HUES64 (cell line): Measurements from ENCODE around the gene RAPGEF3.

ENCODE experiments used
- H3K27ac ChIP-seq: 2 replicates; pipeline ENCODE4 v1.7.0; 2013; ENCODE audit warnings: low read depth, low read length, inconsistent platforms
- H3K27me3 ChIP-seq: 2 replicates; pipeline ENCODE4 v1.6.1; 2013; ENCODE audit warnings: mild to moderate bottlenecking, low read length; ENCODE audit not compliant: insufficient read depth
- H3K36me3 ChIP-seq: 2 replicates; pipeline ENCODE4 v1.6.1; 2013; ENCODE audit warnings: mild to moderate bottlenecking, low read length; ENCODE audit not compliant: insufficient read depth
- H3K4me1 ChIP-seq: 2 replicates; pipeline ENCODE4 v1.6.1; 2013; ENCODE audit warnings: mild to moderate bottlenecking, low read length, moderate library complexity; ENCODE audit not compliant: insufficient read depth
- H3K4me3 ChIP-seq: 2 replicates; pipeline ENCODE4 v1.5.1; 2013; ENCODE audit warnings: mild to moderate bottlenecking, low read length, moderate library complexity
- H3K9ac ChIP-seq: 2 replicates; pipeline ENCODE4 v1.6.1; 2013; ENCODE audit warnings: mild to moderate bottlenecking, low read depth, low read length
- H3K9me3 ChIP-seq: 2 replicates; pipeline ENCODE4 v1.6.1; 2013; ENCODE audit warnings: low read depth, low read length; ENCODE audit not compliant: insufficient read depth
- WGBS: fragments of 150-250, 120-280 bp; methylation state at CpG from one replicate; pipeline ENCODE4 v1.1.7; 2013; ENCODE audit warnings: missing lambda C conversion rate; 5-methylcytosine and 5-hydroxymethylcytosine counted together

Gene RAPGEF3

DNA sequence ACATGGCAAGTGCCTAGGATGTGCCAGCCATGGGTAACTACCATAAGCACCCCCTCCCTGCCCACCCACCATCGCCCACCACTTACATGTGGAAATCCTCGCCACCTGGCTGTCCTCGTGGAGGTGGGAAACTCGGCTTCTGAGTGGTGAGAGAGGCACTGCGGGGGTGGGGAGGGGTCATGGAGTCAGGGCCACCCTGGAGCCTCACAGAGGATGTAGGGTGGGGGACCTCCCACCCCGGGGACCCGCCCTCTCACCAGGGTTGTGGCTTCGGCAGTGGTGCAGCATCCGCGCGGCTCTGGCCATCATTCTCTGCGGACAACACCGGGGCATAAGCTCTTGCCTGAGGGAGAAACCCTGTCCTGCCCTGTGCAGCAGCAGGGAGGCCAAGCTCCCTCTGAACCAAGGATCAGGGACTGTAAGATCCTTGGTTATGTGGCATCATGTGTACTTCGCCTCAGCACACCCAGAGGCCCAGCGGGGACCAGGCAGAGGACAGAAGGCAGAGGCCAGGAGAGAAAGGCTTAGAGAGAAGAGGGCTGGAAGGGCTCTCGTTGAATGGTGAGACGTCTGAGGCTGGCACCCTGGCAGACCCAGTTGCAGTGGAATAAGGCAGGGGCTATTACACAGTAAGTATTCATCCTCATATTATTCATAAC, 20.6 kb downstream of the RAPGEF3 start:
- no peaks in the 10 kb centered on the region for H3K27me3 ChIP-seq
- H3K36me3 ChIP-seq = no peaks in the 10 kb centered on the region
- no peak overlapping the region for H3K27ac ChIP-seq
- peaks cover 17% of the 10 kb centered on the region for H3K4me1 ChIP-seq
- H3K4me3 ChIP-seq = no peak overlapping the region
- H3K9ac ChIP-seq = no peak overlapping the region
- 90% methylated on average over 17 of the region's 17 CpGs for WGBS
- H3K9me3 ChIP-seq = no peaks in the 10 kb centered on the region

DNA sequence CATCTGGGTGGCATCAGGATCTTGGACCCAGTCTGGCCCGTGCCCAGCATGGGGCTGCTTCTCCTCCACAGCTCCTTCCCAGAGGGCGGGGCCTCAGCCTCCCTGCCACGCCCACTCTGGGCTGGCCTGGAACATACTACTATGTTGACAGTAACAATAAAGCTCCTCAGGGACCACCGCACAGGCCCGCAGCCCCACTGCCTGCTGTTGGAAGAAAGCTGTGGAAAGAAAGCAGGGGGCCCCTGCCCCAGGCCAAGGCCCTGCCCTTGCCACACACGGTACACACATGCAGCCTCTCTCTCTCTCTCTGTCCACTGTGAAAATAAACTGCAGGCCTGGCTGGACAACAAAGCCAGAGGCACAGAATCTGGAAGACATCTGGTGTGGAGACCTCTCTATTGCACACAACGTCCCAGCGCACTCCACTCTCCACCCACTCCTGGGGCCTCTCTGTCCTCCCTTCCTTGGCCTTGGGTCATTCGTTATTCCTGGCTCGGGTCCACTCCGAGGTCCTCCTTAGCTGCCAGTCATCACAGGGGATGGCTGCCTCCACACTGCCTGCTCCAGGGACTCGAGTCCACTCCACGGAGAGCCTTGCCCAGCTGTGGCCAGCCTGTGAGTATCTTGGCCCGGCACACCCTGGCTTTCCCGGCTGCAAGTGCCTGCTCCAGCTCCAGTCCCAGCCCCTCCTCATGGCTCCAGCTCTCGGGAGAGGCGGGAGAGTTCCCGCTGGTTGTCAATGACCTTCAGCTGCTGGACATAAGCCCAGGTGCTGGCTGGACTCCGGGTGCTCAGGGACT, 21.6 kb downstream of the RAPGEF3 start:
- no peak overlapping the region for H3K4me3 ChIP-seq
- H3K27me3 ChIP-seq = no peaks in the 10 kb centered on the region
- H3K9ac ChIP-seq = no peak overlapping the region
- WGBS = 90% methylated on average over 19 of the region's 19 CpGs
- no peak overlapping the region for H3K27ac ChIP-seq
- H3K9me3 ChIP-seq = no peaks in the 10 kb centered on the region
- H3K4me1 ChIP-seq = peaks cover 17% of the 10 kb centered on the region
- no peaks in the 10 kb centered on the region for H3K36me3 ChIP-seq

DNA sequence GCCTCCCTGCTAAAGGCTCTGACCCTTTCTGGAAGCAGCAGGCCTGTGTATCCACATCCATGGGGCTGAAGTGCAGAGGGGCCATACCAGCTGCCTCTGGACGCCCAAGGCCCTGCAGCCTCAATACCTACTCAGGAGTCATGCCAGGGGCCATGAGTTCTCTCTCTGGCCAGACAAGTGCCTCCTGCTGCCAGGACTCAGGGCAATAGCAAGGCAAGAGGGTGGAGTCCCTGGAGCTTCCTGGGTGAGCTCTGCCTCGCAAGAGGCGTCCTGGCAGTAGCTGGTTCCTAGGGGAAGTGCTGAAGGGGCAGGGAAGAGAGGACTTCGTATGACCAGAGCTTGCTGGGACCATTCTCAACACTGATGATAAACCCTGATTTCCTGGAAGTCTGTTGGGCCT, 22.5 kb downstream of the RAPGEF3 start:
- no peak overlapping the region for H3K9ac ChIP-seq
- 93% methylated on average over 4 of the region's 4 CpGs for WGBS
- no peak overlapping the region for H3K27ac ChIP-seq
- no peaks in the 10 kb centered on the region for H3K9me3 ChIP-seq
- H3K4me1 ChIP-seq = peaks cover 17% of the 10 kb centered on the region
- no peak overlapping the region for H3K4me3 ChIP-seq
- no peaks in the 10 kb centered on the region for H3K36me3 ChIP-seq
- no peaks in the 10 kb centered on the region for H3K27me3 ChIP-seq

DNA sequence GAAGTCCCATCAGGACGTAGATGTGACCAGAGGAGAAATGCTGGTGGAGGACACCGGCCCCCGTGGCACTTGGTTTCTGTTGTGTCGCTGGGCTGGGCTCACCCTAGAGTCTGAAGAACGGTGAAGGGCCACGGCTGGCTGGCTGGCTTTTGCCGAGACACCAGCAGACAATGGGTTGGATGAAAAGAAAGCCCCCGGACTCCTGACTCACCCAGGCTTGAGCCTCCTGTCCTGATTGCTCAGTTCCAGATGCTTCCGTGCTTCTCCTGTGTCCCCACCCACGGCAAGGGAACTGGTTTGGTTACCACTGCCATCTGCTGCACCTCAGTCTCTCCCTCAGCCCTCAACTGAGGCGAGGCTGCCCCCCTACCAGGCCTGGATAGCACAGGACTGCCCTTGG, 23.0 kb downstream of the RAPGEF3 start:
- H3K27ac ChIP-seq = no peak overlapping the region
- no peak overlapping the region for H3K4me3 ChIP-seq
- 92% methylated on average over 11 of the region's 11 CpGs for WGBS
- H3K27me3 ChIP-seq = no peaks in the 10 kb centered on the region
- H3K36me3 ChIP-seq = no peaks in the 10 kb centered on the region
- H3K4me1 ChIP-seq = peaks cover 17% of the 10 kb centered on the region
- no peak overlapping the region for H3K9ac ChIP-seq
- H3K9me3 ChIP-seq = no peaks in the 10 kb centered on the region

DNA sequence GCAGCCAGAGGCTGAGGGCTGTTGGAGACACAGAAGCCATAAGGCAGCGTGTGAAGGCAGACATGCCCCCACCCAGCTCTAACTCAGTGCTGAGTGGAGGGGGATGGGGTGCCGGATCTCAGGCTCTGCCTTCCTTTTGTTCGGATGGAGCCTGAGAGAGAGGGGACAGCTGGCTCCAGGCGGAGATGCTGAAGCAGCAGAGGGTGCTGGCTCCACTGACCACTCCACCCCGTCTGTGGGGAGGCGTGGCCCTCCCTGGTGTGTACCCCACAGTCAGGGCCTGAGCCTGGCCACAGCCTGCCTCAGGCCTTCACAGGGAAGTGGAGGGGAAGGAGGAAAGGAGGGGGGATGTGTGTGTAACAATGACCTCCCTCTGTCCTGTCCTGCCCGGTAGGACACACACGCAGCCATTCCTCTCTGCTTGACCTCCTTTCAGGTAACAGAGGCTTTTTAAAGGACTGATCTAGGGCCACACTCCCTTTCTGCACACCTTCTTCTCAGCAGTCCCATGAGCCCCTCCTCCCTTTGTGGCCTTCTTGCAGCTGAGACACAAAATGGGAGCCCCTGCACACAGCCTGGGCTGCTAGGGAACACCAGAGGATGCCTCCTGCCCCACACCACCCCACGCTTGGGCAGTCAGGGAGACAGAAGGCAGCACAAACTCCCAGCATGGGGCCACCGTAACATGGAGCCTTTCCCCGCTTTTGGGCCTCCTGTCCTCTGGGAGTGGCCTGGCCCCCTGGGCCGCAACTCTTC, 23.8 kb downstream of the RAPGEF3 start:
- no peaks in the 10 kb centered on the region for H3K36me3 ChIP-seq
- 44% methylated on average over 12 of the region's 12 CpGs for WGBS
- H3K4me3 ChIP-seq = no peak overlapping the region
- H3K27me3 ChIP-seq = no peaks in the 10 kb centered on the region
- H3K4me1 ChIP-seq = peaks cover 17% of the 10 kb centered on the region
- H3K27ac ChIP-seq = peak overlapping the region; percentile 9; the same call in 1 of the 2 replicates
- H3K9ac ChIP-seq = no peak overlapping the region; the same call in 1 of the 2 replicates
- no peaks in the 10 kb centered on the region for H3K9me3 ChIP-seq

DNA sequence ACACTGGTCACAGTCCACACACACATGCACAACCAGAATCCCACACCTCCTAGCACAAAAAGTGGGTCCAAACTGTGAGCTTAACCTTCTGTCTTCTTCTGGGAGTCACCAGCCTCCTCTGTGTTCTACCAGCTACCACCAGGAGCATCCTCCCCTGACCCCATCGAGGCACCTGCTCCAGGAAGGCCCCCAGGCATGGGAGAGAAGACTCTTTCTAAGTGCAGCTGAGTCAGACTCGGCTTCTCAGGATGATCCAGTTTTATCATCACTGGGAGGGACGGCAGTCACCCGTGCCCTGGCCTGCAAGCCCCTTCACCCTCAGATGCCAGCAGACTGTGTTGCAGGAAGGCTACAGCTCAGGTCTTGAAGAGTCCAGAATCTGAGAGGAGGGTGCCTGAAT, 25.5 kb downstream of the RAPGEF3 start:
- Histone ChIP-seq H3K9me3 (no peaks in the 10 kb centered on the region), H3K4me3 (no peak overlapping the region), H3K4me1 (peaks cover 17% of the 10 kb centered on the region), H3K27me3 (no peaks in the 10 kb centered on the region), H3K27ac (no peak overlapping the region), H3K9ac (no peak overlapping the region), H3K36me3 (no peaks in the 10 kb centered on the region)
- WGBS = 90% methylated on average over 4 of the region's 4 CpGs

DNA sequence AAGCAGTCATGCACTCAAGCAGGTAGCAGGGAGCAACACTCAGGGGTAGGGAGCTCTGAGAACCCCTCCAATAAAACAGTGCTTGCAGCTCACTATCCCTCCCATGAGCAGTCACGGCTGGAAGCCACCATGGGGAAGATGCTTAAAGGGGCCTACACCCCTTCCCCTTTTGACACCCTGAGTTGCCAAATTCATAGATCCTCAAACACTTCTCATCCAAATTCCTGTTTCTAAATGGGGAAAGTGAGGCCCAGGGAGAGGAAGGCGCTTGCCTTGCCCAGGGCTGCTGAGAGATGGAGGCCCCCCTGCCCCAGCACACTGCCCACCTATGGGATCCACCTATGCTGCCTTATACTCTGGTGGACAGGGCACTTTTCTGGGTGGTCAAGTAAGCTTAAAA, 26.2 kb downstream of the RAPGEF3 start:
- Histone ChIP-seq H3K9ac (no peak overlapping the region), H3K4me3 (no peak overlapping the region), H3K36me3 (no peaks in the 10 kb centered on the region), H3K9me3 (no peaks in the 10 kb centered on the region), H3K4me1 (peaks cover 17% of the 10 kb centered on the region), H3K27ac (no peak overlapping the region), H3K27me3 (no peaks in the 10 kb centered on the region)
- 72% methylated on average over 1 of the region's 2 CpGs for WGBS

DNA sequence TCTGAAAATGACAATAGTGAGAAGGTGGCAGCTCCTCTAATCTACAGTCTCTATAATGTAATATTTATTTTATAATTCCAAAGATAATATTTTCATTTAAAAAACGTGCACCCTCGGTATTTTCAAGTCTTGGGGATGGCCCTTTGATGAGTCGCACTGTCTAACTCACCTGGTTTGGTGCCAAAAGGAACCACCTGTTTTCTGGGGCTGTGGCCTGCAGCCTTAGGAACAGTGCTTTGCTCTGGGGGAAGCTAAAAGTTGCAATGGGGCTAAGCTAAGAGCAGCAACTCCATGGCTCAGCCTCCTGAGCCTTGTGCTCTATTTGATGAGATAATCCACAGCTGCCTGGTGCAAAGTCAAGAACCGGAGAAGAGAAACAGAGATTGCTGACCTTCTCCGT, 27.0 kb downstream of the RAPGEF3 start:
- H3K27ac ChIP-seq = no peak overlapping the region

DNA sequence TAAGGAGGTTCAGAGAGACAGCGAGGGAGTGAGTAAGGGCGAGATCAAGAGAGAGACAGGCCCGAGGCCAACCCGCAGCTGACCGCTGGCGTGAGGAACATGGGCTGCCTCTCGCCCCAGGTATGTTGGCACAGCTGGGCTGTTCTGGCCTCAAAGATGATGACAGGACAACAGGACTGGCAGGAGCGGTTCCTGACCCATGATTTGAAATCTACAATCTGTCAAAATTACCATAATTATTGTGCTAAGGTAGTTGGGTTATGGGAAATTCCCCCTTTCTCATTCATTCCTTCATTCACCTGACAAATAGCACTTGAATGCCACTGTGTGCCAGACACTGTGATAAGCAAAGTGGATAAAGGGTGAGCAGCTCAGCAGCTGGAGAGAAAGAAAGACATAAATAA, 28.3 kb downstream of the RAPGEF3 start:
- Histone ChIP-seq H3K9me3 (no peaks in the 10 kb centered on the region), H3K27ac (no peak overlapping the region), H3K36me3 (no peaks in the 10 kb centered on the region), H3K4me1 (peaks cover 12% of the 10 kb centered on the region), H3K4me3 (no peak overlapping the region), H3K9ac (no peak overlapping the region), H3K27me3 (no peaks in the 10 kb centered on the region)
- 95% methylated on average over 7 of the region's 8 CpGs for WGBS

More for the DNA sequence above, 27.0 kb downstream of the RAPGEF3 start:
- Histone ChIP-seq H3K36me3 (no peaks in the 10 kb centered on the region), H3K9ac (no peak overlapping the region), H3K4me3 (no peak overlapping the region), H3K27me3 (no peaks in the 10 kb centered on the region), H3K4me1 (peaks cover 14% of the 10 kb centered on the region), H3K9me3 (no peaks in the 10 kb centered on the region)
- 85% methylated on average over 5 of the region's 5 CpGs for WGBS

DNA sequence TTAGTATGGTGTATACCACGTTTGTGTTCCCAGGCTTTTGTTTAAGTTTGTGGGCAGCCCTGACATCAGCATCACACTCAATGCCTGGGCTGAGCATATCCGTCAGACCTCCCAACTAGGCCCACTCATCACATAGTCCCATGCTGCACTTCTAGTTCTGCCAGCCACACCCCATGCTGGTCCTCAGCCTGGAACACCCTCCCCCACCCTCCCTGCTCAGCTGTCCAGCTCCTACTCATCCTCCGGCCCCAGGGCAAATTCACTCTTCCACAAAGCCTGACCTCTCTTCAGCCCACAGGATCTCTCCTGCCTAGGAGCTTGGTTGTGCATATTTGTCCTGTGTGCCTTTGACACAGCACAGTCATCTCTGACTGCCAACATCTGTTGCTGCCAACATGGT, 29.4 kb downstream of the RAPGEF3 start:
- Histone ChIP-seq H3K4me1 (peaks cover 1% of the 10 kb centered on the region), H3K4me3 (no peak overlapping the region), H3K9ac (no peak overlapping the region)

DNA sequence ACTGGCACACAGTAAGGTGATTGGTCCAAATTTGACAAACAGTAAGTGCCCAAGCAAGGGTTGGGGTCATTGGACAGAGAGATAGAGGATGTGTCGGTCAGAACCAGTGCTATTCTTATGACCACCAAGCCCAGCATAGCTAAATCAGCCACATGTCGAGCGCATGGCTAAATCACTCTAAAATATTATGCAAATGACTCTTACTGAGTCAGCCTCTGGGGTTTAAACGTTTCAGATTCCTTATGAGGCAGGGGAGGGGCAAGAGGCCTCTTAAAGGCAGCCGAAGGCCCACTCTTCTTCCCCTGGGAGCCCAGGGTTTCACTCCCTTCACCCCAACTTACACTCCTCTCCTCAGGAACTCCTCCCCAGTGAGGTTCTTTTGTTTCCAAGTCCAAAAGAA, 32.8 kb downstream of the RAPGEF3 start:
- Histone ChIP-seq H3K4me1 (no peaks in the 10 kb centered on the region), H3K36me3 (no peaks in the 10 kb centered on the region), H3K4me3 (no peak overlapping the region), H3K9me3 (no peaks in the 10 kb centered on the region), H3K27me3 (no peaks in the 10 kb centered on the region), H3K27ac (no peak overlapping the region), H3K9ac (no peak overlapping the region)
- WGBS = 75% methylated on average over 5 of the region's 5 CpGs

More for the DNA sequence above, 29.4 kb downstream of the RAPGEF3 start:
- WGBS = 77% methylated on average over 3 of the region's 3 CpGs
- Histone ChIP-seq H3K27me3 (no peaks in the 10 kb centered on the region), H3K9me3 (no peaks in the 10 kb centered on the region), H3K36me3 (no peaks in the 10 kb centered on the region), H3K27ac (no peak overlapping the region)
